ENCODE measurements around the gene ATP5F1E. TPM values are rescaled to one million over a fixed set of nuclear protein-coding genes. Genes with fewer than 3 reads are reported as not detected.

Gene ATP5F1E
- total RNA-seq, 1 donor from 2014 or later, result 134 TPM

DNA sequence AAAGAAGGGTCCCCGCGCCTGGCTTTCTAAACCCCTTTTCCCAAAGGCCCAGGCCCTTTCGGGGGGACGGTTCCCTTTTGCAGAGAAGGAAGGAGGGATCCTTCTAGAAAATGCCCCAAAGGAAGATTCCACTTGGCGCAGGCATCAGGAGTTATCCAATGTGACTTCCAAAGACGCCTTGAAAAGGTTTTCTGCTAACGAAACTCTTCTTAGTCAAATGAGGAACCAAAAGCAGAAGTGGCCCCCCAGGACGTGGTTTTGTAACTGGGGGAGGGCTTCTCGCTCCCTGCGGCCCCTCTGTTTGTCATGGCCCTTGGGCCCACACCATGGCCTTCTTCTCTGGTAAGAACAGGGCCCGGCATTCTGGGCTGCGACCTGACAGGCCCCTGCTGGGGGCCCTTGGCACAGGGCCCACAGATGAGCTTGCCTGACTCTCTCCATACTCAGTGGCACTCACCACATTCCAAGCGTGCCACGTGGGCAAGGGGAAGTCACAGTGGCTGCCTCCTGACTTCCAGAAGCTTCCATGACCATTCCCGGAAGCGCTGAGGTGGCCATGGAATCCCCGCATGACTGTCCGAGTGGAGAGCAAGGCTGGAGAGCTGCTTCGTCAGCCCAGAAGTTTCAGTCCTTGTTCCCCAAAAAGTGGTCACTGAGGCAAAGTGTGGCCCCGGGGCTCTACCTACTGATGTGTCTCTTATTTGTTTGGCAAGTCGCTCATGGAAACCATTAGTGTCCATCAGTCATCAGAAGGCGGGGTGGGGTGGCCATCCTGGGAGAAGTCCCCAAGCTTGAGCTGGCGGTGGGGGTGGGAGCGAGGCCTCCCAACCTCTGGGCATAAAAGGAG is 24.2 kb downstream of the ATP5F1E start:
- Histone ChIP-seq H3K9me3 (replicated peaks) (no peaks in the 10 kb centered on the region), H3K36me3 (no peaks in the 10 kb centered on the region), H3K4me1 (peaks cover 73% of the 10 kb centered on the region), H3K27me3 (ENCODE audit: low read depth) (no peaks in the 10 kb centered on the region), H3K4me3 (peak overlapping the region; percentile 96), H3K27ac (replicated peaks) (peak overlapping the region; percentile 89)
- intact Hi-C loops (cut with micrococcal nuclease), result no loop called here
- DNase-seq, result peak; percentile 43
- TF ChIP-seq, protein P1, sequence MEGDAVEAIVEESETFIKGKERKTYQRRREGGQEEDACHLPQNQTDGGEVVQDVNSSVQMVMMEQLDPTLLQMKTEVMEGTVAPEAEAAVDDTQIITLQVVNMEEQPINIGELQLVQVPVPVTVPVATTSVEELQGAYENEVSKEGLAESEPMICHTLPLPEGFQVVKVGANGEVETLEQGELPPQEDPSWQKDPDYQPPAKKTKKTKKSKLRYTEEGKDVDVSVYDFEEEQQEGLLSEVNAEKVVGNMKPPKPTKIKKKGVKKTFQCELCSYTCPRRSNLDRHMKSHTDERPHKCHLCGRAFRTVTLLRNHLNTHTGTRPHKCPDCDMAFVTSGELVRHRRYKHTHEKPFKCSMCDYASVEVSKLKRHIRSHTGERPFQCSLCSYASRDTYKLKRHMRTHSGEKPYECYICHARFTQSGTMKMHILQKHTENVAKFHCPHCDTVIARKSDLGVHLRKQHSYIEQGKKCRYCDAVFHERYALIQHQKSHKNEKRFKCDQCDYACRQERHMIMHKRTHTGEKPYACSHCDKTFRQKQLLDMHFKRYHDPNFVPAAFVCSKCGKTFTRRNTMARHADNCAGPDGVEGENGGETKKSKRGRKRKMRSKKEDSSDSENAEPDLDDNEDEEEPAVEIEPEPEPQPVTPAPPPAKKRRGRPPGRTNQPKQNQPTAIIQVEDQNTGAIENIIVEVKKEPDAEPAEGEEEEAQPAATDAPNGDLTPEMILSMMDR (IDR thresholded peaks at IDR 0.05; ENCODE audit: borderline replicate concordance), result no peak

DNA sequence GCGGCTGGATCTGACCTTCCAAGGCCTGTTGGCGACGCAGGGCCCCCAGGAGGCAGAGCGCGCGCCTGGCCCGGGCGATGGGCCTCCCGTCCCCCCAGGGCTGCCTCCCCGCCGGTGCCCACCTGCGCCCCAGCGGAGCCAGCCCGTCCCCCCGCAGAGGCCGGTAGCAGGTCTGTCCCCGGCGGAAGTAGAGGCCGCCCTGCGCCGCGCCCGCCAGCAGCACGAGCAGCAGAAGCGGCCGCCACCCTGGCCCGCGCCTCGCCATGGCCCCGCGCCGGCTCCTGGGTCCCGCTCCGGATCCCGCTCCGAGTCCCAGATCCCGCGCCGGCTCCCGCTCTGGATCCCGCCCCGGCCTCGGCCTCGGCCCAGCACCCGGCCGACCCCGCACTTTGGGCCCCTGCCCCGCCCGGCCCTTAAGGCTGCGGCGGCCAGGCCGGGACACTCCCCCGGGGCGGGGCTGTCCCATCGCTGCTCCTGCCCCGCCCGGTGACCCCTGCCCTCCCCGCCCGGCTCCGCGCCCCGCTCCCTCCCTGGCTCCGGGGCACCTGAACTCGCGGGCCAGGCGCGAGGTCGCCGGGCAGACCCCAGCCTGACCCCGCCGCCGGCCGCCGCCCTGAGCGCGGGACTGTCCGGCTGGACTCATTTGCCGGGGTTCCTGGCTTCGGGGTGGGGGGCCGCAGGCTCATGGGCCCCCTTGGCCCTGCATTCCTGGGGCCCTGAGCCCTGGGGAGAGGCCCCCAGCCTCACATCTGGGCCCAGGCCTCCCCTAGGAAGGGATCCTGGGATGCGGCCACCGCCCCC is 25.1 kb downstream of the ATP5F1E start, which contains the start of gene CTSZ:
CTSZ (minus strand) TSS at position 391 of the 801 bp plus-strand sequence; CDS start at position 265, 126 bp downstream.
- peaks cover 74% of the 10 kb centered on the region for H3K4me1 ChIP-seq
- no peaks in the 10 kb centered on the region for H3K9me3 ChIP-seq (replicated peaks)
- intact Hi-C loops (cut with micrococcal nuclease), result no loop called here
- peak within 1 kb of the TSS; percentile 96 for H3K4me3 ChIP-seq
- peak within 1 kb of the TSS; percentile 89 for H3K27ac ChIP-seq (replicated peaks)
- TF ChIP-seq, protein P1 (IDR thresholded peaks at IDR 0.05; ENCODE audit: borderline replicate concordance), result no peak
- peaks cover under 1% of the 10 kb centered on the region for H3K36me3 ChIP-seq
- DNase-seq, result peak; percentile 81
- H3K27me3 ChIP-seq (ENCODE audit: low read depth), result no peaks in the 10 kb centered on the region

DNA sequence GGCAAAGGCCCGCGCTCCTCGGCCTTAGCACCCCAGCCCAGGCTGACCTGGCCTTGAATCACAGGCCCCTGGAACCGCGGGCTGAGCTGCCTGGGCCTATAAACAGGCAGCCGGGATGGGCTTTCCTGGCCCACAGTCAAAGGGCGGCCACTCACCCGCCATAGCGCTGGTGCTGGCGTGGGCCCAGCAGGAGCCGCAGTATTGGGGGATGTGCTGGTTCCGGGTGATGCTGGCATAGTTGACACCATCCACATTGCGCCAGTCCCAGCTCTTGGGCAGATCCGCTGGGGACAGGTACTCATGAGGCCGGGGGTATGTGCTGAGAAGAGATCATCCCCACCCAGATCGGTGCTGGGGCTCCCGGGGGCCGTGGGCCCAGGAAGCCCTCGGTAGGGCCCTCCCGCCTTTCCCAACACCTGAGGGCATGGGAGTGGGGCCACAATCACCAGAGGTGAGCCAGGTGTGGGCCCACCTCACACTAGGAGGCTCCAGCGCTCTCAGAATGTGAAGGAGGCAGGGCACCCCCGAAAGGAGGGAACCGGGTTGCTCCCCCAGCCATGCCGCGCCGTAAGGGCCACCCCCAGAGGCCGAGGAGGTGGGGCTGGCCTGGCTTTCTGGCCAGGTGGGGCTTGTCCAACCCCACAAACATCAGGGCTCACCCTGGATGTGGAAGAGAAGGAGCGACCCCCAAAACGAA is 25.8 kb downstream of the ATP5F1E start:
- H3K36me3 ChIP-seq, result peaks cover 8% of the 10 kb centered on the region
- peak overlapping the region; percentile 96 for H3K4me3 ChIP-seq
- peak overlapping the region; percentile 89 for H3K27ac ChIP-seq (replicated peaks)
- peaks cover 69% of the 10 kb centered on the region for H3K4me1 ChIP-seq
- intact Hi-C loops (cut with micrococcal nuclease), result no loop called here
- H3K27me3 ChIP-seq (ENCODE audit: low read depth), result no peaks in the 10 kb centered on the region
- H3K9me3 ChIP-seq (replicated peaks), result no peaks in the 10 kb centered on the region
- TF ChIP-seq, protein P1 (IDR thresholded peaks at IDR 0.05; ENCODE audit: borderline replicate concordance), result no peak
- no peak for DNase-seq

DNA sequence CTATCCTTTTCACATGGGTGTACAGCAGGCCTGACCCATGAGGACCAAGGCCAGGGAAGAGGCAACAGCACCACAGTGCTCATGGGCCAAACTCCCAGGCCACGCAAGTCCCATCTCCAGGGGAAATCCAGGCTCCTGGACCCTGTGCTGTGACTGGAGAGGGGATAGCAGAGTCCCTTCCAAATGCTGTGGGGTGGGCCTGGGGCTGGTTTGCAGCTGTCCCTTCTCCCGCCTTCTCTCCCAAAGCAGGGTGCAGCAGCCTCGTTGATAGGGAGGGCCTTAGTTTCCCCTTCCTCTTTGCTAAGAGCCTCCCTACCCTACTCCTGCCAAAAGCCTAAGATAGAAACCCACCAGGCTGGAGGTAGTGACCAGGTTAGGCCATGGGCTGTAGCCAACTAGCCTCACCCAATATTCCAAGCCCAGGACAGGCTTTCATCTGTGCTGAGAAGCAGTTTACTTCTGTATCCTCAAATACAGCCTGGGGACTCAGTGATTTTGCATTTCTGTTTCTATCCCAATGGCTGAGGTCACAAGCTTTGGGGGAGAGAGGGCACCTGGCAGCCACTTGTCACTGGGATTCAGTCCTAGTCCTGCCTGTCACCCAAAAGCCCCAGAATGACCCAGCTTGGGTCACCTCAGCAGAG is 26.5 kb downstream of the ATP5F1E start:
- H3K27me3 ChIP-seq (ENCODE audit: low read depth), result no peaks in the 10 kb centered on the region
- H3K36me3 ChIP-seq, result peaks cover 15% of the 10 kb centered on the region
- no peak for DNase-seq
- H3K4me1 ChIP-seq, result peaks cover 62% of the 10 kb centered on the region
- TF ChIP-seq, protein P1 (IDR thresholded peaks at IDR 0.05; ENCODE audit: borderline replicate concordance), result no peak
- intact Hi-C loops (cut with micrococcal nuclease), result no loop called here
- H3K27ac ChIP-seq (replicated peaks), result peak overlapping the region; percentile 89
- peak overlapping the region; percentile 96 for H3K4me3 ChIP-seq
- no peaks in the 10 kb centered on the region for H3K9me3 ChIP-seq (replicated peaks)
